ENCODE results near the gene PHF13.

GRCh38 chr1:6602669-6603237 lies 10.8 kb upstream of the PHF13 start, which contains the start of gene KLHL21:
- TF ChIP-seq CTCF (IDR thresholded peaks at IDR 0.05) (no peak), POLR2A (IDR thresholded peaks at IDR 0.05) (peak; percentile 92)
